SIG-M5 treated with dmso at 0.1 percent for 504 hours (cell line): ENCODE measurements around the gene PHACTR3.

ENCODE experiments used
- DNase-seq: peaks from one replicate; lab custom pipeline; 2025; ENCODE audit not compliant: unreplicated experiment; lab: John Stamatoyannopoulos, UW

The PHACTR3 gene

DNA sequence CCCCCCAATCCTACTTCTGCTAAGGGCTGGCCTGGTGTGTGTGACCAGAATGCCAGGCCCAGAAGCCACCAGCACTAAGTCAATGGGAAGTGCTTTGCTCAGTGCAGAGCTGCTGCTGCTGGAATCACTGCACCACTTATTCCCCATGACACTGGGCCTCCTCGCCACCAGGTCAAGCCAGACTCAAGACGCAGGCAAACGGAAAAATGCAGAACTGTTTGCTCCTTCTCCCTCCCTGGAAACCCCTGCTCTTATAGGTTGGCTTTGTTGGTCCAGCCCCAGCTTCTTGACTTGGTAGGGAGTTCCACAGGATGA, 121.9 kb downstream of the PHACTR3 start:
- no peak for DNase-seq

GRCh38 chr20:59728722-59729430, 124.5 kb downstream of the PHACTR3 start:
- DNase-seq, result no peak

- DNase-seq, result no peak
Observed at GRCh38 chr20:59729506-59729905, 125.2 kb downstream of the PHACTR3 start.

GRCh38 chr20:59730722-59731121, 126.4 kb downstream of the PHACTR3 start:
- no peak for DNase-seq

DNA sequence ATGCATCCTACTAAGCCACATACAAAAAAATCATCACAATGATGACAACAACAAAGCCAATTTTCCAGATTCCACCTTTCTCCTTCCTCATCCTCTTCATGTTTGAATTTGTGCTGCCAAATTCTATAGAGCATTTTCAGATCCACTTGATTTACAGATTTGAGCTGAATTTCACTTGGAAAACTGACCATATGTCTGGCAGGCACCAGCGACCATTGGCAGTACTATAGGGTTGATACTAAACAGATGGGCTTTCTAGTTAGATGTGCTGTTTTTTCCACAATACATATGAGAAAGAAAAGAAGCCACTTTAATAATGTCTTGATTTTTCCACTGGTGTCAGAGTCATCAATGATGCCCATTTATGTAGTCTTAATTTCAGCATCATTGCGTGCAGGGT, 127.0 kb downstream of the PHACTR3 start:
- no peak for DNase-seq

DNA sequence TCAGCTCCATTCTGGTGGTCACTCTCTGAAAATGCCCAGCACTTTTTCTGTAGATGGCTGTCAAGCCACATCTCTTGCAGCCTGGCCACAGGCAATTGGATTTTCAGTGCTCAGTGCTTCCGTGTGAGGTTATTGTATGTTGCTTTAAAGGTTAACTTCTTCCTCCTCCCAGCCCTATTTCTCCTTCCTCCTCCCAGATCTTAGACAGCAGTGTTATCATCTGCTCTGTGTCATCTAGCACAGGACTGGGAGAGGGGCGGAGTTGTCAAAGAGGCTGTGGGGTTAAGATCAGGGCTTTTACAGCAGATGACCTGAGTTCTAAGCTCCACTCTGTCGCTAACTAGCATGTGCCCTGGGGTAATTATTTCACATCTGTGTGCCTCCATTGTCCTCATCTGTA, 129.0 kb downstream of the PHACTR3 start:
- peak; percentile 56 for DNase-seq

DNA sequence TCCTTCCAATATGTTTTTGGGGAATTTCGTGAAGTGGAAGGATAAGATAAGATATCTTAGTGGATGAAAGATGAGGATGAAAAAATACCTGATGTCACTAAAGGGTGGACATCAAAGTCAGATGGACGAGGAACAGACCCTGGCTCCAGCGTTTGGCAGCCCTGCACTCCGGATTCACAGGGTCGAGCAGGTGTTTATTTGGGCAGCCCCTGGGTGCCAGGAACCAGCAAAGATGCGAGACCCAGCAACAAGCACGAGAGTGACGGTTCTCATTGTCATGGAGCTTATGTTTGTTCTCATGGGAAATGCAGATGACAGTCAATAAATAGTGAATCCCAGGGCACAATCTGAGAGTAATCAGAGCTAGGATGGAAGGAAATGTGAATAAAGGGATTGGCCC, 131.1 kb downstream of the PHACTR3 start:
- DNase-seq, result no peak

DNA sequence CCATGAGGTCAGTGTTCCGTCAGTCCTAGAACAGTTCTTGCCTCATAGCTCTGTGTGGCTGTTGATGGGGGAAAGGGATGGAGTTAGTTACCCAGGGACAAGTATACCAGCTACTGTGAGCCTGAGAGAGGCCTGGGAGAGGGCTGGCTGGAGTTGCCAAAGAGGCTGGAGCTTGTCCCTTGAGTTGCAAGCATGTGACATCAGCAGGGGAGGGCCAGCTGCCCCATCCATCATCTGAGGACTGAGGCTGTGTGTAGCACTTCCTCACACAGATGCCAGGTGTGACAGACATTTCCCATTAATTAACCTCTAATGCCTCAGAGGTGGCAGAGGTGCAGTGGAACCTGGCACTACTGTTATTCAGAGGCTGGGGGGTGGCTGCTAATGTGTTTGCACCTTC, 131.6 kb downstream of the PHACTR3 start:
- DNase-seq, result no peak

DNA sequence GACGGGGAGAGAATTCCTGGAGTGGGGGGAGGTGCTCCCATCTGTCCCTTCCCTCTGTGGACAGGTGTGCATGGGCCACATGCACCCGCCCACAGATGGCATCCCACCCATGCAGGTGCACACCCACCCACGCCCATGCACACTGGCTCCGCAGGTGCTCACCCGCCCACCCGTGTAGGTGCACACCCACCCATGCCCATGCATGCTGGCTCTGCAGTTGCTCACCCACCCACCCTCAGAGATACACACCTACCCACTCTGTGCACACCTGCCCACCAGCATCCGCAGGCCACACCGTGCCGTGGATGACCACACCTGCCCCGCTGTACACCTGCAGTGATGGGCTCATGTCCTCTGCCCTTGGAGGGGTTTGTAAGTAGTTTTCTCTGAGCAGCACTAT, 132.0 kb downstream of the PHACTR3 start:
- DNase-seq, result no peak

DNA sequence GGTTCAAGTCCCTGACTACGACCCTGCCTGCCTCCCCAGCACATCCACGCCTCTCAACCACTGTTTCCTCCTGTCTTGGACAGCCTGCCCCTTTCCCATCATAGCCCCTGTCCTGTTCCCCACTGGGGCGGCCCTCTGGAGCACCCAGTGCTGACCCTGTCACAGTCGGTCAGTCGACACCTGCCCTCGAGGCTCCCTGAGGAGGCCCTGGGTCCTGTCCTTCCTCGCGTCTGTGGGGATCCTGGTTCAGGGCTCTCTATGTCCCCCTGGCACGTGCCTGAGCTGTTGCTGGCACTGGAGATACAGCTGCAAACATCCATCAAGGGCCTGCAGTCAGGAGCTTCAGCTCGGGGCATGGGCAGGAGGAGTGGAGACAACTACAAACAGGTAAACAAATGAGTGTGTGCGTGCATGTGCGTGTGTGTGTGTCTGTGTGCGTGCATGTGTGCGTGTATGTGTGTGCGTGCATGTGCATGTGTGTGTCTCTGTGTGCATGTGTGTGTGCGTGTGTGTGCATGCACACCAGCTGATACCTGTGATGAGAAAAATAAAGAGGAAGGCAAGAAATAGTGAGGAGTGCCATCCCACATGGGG, 132.8 kb downstream of the PHACTR3 start:
- DNase-seq, result no peak

DNA sequence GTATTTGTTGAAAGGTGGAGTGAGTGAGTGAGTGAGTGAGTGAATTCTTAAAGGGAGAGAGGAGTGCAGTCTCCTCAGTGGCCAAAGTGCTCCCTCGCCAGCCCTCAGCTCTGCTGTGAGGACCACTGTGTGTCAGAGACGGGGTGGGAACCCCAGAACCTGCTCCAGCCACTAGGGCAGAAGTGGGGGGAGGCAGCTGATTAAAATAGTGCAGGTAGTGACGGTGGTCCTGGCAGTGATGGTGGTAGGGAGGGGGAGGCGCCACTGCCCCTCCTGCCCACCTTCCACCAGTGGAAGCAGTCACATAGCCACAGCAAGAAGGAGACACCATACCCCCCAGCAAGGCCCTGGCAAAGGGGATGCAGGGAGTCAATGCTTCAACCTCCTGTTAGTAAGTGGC, 133.5 kb downstream of the PHACTR3 start:
- DNase-seq, result no peak

GRCh38 chr20:59738851-59739250, 134.5 kb downstream of the PHACTR3 start:
- DNase-seq, result no peak

DNA sequence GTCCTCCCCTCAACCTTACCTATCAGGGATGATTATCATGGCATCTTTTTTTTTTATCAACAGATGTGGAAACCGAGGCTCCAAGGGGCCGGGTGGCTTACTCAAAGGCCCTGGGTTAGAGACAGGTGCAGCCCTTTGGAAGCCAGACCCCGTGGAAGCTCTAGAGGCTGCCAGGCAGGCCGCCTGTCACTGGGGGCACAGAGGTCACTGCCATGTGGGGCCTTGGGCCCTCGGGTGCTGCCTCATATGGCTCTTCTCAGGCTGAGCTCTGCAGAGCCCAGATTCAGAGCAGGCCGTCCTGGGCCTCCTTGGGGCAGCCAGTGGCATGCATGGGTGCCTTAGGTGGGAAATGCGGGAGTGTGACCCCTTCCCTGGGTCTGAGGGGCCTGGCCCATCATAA, 136.3 kb downstream of the PHACTR3 start:
- DNase-seq, result no peak

DNA sequence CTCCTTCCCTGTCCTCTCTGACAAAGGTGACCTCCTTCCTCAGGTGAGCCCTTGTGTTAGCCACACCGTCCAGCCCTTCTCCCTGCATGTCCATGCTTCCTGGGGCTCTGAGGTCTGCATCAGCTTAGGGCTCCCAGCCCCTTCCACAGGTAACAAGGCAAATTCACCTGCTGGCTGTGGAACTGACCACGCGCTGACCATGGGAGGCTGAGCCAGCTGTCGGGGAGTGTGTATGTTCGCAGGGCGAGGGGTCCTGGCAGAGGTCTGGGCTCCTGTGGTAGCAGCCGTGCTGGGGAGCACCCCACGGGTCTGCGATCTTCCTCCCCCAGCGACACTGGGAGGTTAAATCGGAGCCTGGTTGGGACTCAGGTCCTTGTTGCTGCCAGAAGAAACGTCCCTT, 136.7 kb downstream of the PHACTR3 start:
- DNase-seq, result no peak

DNA sequence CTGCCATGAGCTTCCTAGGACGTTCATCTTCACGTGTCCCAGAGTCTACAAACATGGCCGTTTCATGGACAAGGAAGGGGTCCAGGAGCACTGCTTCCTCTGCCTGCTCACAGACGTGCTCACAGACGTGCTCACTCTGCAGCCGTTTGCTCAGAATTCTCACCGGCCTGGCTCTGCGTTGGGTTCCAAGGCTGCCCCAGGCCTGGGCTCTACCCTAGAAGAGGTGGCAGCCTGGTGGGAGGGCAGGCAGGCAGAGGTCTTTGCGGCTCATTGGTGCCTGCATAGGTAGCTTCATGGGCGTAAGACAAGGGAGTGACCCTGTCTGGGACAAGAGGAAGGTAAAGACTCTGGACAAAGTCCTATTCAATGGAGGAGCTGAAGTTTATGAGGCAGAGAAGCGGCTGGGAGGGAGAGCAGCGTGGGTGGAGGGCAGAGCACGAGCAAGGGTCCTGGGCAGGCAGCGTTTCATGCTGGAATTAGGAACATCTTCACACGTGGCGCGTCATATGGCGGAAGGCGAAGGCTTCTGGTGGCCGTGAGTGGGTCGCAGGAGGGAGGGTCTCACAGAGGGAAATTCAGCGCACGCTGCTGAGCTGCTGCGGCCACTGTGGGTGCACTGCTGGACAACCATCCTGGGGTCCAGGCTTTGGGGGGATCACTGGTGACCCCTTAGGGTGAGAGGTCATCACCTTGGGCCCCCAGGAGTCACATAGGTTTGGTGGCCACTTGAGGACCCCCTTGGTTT, 138.2 kb downstream of the PHACTR3 start:
- no peak for DNase-seq

- no peak for DNase-seq
Observed at GRCh38 chr20:59743308-59743707, 139.0 kb downstream of the PHACTR3 start.

DNA sequence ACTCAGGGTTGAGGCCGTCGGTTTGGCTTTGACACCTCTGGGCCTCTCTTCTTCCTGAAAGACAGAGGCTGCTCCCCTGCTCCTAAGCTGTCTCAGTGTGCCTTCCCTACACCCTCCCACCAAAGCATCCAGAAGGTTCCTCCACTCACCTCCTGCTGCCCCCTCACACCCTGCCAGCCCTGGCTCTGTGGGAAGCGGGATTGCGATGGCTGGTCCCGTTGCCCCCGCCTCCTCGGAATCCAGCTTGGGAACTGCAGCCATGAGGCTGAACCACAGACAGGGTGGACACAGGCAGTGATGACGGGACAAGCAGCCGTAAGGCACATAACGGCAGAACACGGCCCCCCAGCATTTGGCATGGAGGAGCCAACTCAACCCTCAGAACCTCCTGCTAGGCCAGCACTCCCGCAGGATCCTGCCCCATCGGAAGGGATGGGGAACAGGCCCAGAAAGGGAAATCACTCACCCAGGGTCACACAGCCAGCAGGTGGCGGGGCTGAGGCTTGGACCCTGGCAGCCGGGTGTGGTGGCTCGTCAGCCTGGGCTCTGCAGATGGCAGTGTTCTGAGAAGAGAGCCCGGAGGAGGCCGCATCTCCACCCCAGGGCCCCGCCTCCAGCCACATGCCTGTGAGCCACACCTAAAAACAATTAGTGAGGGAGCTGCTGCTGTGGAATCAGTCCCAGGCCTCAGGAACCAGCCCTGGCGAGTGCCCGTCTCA, 139.6 kb downstream of the PHACTR3 start:
- peak; percentile 65 for DNase-seq

GRCh38 chr20:59744756-59745155, 140.4 kb downstream of the PHACTR3 start:
- DNase-seq, result no peak

DNA sequence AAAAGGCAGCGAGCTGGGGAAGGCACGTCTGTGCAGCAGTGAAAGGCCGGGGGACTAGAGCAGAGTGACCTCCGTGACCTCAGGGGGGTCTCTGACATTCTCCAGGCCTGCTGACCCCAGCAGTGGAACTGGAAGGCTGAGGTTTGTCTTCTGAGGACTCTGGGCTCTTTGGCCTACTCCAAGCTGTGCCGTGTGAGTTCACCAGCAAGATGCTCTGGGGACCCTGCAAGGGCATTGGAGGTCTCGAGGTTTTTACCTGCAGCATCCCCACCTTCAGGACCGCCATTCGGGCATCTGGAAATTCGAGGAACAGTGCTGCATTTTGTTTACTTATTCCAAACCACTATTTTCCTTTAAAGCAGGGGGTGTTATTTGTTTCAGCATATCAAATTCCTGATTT, 140.9 kb downstream of the PHACTR3 start:
- no peak for DNase-seq

- no peak for DNase-seq
Observed at GRCh38 chr20:59745716-59746115, 141.4 kb downstream of the PHACTR3 start.

GRCh38 chr20:59746155-59746554, 141.8 kb downstream of the PHACTR3 start:
- DNase-seq, result no peak
